Skeletal muscle tissue (tissue), 4 donors: ENCODE data around the gene DOK7. TPM values are rescaled to one million over a fixed set of nuclear protein-coding genes. Genes with fewer than 3 reads are reported as not detected.

ENCODE experiments used
- H3K27ac ChIP-seq: one replicate; pipeline ENCODE4 v1.7.0; 2013; ENCODE audit warnings: mild to moderate bottlenecking, low read depth, low read length, inconsistent platforms
- H3K27me3 ChIP-seq, 3 donors: one replicate each; pipeline ENCODE4 v1.7.0; 2013; ENCODE audit warnings: low read length in 3 of 3; ENCODE audit not compliant: control insufficient read depth in 3 of 3, insufficient read depth in 3 of 3
- H3K36me3 ChIP-seq, 3 donors: one replicate each; pipeline ENCODE4 v1.7.0; 2013; ENCODE audit warnings: low read length in 3 of 3; ENCODE audit not compliant: control insufficient read depth in 3 of 3, insufficient read depth in 3 of 3
- H3K4me1 ChIP-seq, 3 donors: one replicate each; pipeline ENCODE4 v1.7.0; 2013; ENCODE audit warnings: low read length in 3 of 3, mild to moderate bottlenecking in 3 of 3; ENCODE audit not compliant: control insufficient read depth in 3 of 3, insufficient read depth in 3 of 3
- H3K4me3 ChIP-seq, 3 donors: one replicate each; pipeline ENCODE4 v1.7.0; 2013; ENCODE audit warnings: low read length in 3 of 3
- H3K9ac ChIP-seq, 3 donors: one replicate each; pipeline ENCODE4 v1.7.0; 2013; ENCODE audit warnings: low read length in 3 of 3, mild to moderate bottlenecking in 3 of 3, moderate library complexity in 2 of 3, low read depth in 1 of 3
- H3K9me3 ChIP-seq, 3 donors: one replicate each; pipeline ENCODE4 v1.7.0; 2013; ENCODE audit warnings: low read length in 3 of 3; ENCODE audit not compliant: control insufficient read depth in 3 of 3
- total RNA-seq: library from RNA; depleted of rRNA; stranded (reverse); fragments of >200 nt; gene quantifications from one replicate; pipeline ENCODE4 v1.2.3, GENCODE V29; 2014
- donor health status: Osteomylitis.

DOK7 gene
- total RNA-seq, 1 donor from 2014 or later: 9.9 TPM

- H3K4me3 ChIP-seq: peak overlapping the region in 2 of 3 donors; percentile 27 to 29
- H3K27me3 ChIP-seq: peaks cover 0 to 18% (median 5%) of the 10 kb centered on the region in 3 donors
- H3K36me3 ChIP-seq: no peaks in the 10 kb centered on the region
- peak overlapping the region in 2 of 3 donors; percentile 23 to 81 for H3K9ac ChIP-seq
- H3K4me1 ChIP-seq: peaks cover 35 to 52% (median 46%) of the 10 kb centered on the region in 3 donors
- H3K27ac ChIP-seq: peak overlapping the region; percentile 87
- no peaks in the 10 kb centered on the region for H3K9me3 ChIP-seq
Observed at GRCh38 chr4:3460926-3461325, 2.2 kb upstream of the DOK7 start.

GRCh38 chr4:3461515-3462291 is 1.4 kb upstream of the DOK7 start:
- H3K9me3 ChIP-seq: no peaks in the 10 kb centered on the region
- peaks cover 41 to 60% (median 52%) of the 10 kb centered on the region in 3 donors for H3K4me1 ChIP-seq
- H3K27ac ChIP-seq: peak overlapping the region; percentile 87
- peaks cover 0 to 18% (median 5%) of the 10 kb centered on the region in 3 donors for H3K27me3 ChIP-seq
- H3K36me3 ChIP-seq: no peaks in the 10 kb centered on the region
- peak overlapping the region; percentile 51 to 81 (median 64) for H3K9ac ChIP-seq
- H3K4me3 ChIP-seq: peak overlapping the region; percentile 27 to 35 (median 30)

GRCh38 chr4:3462321-3462789 is 751 bp upstream of the DOK7 start:
- H3K9me3 ChIP-seq: no peaks in the 10 kb centered on the region
- H3K27ac ChIP-seq: peak overlapping the region; percentile 87
- H3K9ac ChIP-seq: peak overlapping the region; percentile 51 to 81 (median 64)
- peak overlapping the region in 2 of 3 donors; percentile 35 to 36 for H3K4me3 ChIP-seq
- peaks cover 42 to 64% (median 56%) of the 10 kb centered on the region in 3 donors for H3K4me1 ChIP-seq
- peaks cover 0 to 18% (median 5%) of the 10 kb centered on the region in 3 donors for H3K27me3 ChIP-seq
- H3K36me3 ChIP-seq: no peaks in the 10 kb centered on the region

GRCh38 chr4:3463556-3464348 is 646 bp downstream of the DOK7 start:
- H3K9ac ChIP-seq: peak overlapping the region; percentile 89 to 98 (median 93)
- H3K9me3 ChIP-seq: peaks cover 0 to 4% (median 0%) of the 10 kb centered on the region in 3 donors
- H3K4me3 ChIP-seq: peak overlapping the region; percentile 59 to 85 (median 74)
- no peaks in the 10 kb centered on the region for H3K36me3 ChIP-seq
- peaks cover 46 to 78% (median 70%) of the 10 kb centered on the region in 3 donors for H3K4me1 ChIP-seq
- peak overlapping the region; percentile 87 for H3K27ac ChIP-seq
- peaks cover 0 to 18% (median 5%) of the 10 kb centered on the region in 3 donors for H3K27me3 ChIP-seq

GRCh38 chr4:3464349-3464905 is 1.3 kb downstream of the DOK7 start:
- Histone ChIP-seq H3K9ac (peak overlapping the region; percentile 89 to 98 (median 93)), H3K27ac (peak overlapping the region; percentile 87), H3K36me3 (no peaks in the 10 kb centered on the region), H3K4me1 (peaks cover 47 to 78% (median 76%) of the 10 kb centered on the region in 3 donors), H3K27me3 (peaks cover 0 to 18% (median 5%) of the 10 kb centered on the region in 3 donors), H3K4me3 (peak overlapping the region; percentile 59 to 85 (median 74)), H3K9me3 (peaks cover 0 to 4% (median 0%) of the 10 kb centered on the region in 3 donors)

GRCh38 chr4:3464911-3465697 is 2.0 kb downstream of the DOK7 start:
- H3K27me3 ChIP-seq: peaks cover 0 to 20% (median 5%) of the 10 kb centered on the region in 3 donors
- H3K9ac ChIP-seq: peak overlapping the region; percentile 20 to 98 (median 93)
- peaks cover 47 to 83% (median 80%) of the 10 kb centered on the region in 3 donors for H3K4me1 ChIP-seq
- H3K9me3 ChIP-seq: peaks cover 0 to 4% (median 0%) of the 10 kb centered on the region in 3 donors
- no peaks in the 10 kb centered on the region for H3K36me3 ChIP-seq
- H3K27ac ChIP-seq: peak overlapping the region; percentile 87
- peak overlapping the region in 2 of 3 donors; percentile 74 to 85 for H3K4me3 ChIP-seq

GRCh38 chr4:3465698-3466671 is 2.9 kb downstream of the DOK7 start:
- Histone ChIP-seq H3K4me1 (peaks cover 41 to 84% (median 82%) of the 10 kb centered on the region in 3 donors), H3K4me3 (peak overlapping the region in 2 of 3 donors; percentile 20 to 85), H3K9me3 (peaks cover 0 to 4% (median 0%) of the 10 kb centered on the region in 3 donors), H3K27me3 (peaks cover 0 to 22% (median 5%) of the 10 kb centered on the region in 3 donors), H3K9ac (peak overlapping the region in 2 of 3 donors; percentile 93 to 98), H3K27ac (peak overlapping the region; percentile 87), H3K36me3 (peaks cover 0 to 2% (median 0%) of the 10 kb centered on the region in 3 donors)
